Urothelium cell line (cell line): ENCODE results near the gene NBR1.
A peak's percentile ranks its signal among the peaks of the same experiment; 100 is the strongest.
"Not testable (repeated sequence)": the region's sequence is repeated elsewhere in the genome, so short reads cannot be mapped to it uniquely, and the experiment has no call there.

Experiments
- DNase-seq: peaks from one replicate; pipeline ENCODE4 v3.0.0; 2011; ENCODE audit warnings: low spot score, mixed read lengths
- FAIRE-seq: peaks from 2 replicates; lab custom pipeline; 2011; peaks lifted over from hg19 to GRCh38; lab: Jason Lieb, UNC

The NBR1 gene

DNA sequence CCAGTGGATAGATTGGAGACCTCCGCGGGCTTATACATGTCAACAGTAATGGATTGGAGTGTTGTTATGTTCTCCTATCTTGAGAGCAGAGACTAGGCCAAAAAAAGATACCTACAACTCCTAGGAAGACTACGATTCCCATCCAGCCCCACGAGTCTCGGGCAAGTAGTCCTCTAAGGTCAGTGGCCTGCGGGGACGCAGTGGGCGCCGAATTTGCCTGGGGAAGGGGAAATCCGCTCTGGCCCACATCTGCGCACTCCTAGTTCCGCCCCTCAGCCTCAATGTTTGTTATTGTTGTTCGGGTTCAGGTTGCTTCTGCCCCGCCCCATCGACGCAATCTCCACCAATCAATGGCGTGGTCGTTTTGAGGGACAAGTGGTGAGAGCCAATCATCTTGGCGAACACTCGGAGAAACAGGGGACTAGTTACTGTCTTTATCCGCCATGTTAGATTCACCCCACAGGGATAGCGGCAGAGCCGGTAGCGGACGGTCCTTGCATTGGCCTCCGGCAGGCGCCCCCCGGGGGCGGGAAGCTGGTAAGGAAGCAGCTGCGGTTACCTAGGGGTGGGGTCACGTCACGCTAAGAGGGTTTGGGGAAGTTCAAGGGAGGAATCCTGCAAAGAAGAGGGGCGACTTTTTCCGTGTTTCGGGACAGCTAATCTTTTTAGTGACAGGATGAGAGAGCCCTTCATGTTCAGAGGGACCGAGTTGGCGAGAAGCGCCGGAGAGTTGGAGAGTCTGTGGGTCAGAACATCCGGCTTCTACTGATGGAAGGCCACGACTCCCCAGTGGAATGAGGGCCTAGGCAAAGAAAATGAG is at the start of gene NBR1:
Gene NBR1 (plus strand): TSS at position 449 of the 820 bp plus-strand sequence. CDS start 4,586 bp downstream, outside the sequence.
- DNase-seq (peak; percentile 95), FAIRE-seq (peak; percentile 77)

GRCh38 chr17:43125133-43125966 is 45.7 kb upstream of the NBR1 start, which contains the start of gene BRCA1:
Gene BRCA1 (minus strand): TSS chr17:43125364. CDS start chr17:43124096, 1,268 bp downstream.
- FAIRE-seq (peak; percentile 5), DNase-seq (peak; percentile 99)

DNA sequence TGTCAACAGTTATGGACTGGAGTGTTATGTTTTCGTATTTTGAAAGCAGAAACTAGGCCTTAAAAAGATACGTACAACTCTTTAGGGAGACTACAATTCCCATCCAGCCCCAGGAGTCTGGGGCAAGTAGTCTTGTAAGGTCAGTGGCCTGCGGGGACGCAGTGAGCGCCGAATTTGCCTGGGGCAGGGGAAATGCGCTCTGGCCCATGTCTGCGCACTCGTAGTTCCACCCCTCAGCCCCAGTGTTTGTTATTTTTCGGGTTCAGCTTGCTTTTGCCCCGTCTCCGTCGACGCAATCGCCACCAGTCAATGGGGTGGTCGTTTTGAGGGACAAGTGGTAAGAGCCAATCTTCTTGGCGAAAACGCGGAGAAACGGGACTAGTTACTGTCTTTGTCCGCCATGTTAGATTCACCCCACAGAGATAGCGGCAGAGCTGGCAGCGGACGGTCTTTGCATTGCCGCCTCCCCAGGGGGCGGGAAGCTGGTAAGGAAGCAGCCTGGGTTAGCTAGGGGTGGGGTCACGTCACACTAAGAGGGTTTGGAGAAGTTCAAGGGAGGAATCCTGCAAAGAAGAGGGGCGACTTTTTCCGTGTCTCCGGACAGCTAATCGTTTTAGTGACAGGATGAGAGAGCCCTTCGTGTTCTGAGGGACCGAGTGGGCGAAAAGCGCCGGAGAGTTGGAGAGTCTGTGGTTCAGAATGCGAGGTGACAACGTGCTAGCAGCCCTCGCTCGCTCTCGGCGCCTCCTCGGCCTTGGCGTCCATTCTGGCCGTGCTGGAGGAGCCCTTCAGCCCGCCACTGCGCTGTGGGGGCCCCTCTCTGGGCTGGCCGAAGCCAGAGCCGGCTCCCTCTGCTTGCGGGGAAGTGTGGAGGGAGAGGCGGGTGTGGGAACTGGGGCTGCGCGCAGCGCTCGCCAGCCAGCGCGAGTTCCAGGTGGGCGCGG is 44.8 kb upstream of the NBR1 start:
- no peak for DNase-seq
- FAIRE-seq = no peak

- no peak for FAIRE-seq
- DNase-seq = no peak
These were observed 44.1 kb upstream of the NBR1 start for GRCh38 chr17:43126911-43127290.

DNA sequence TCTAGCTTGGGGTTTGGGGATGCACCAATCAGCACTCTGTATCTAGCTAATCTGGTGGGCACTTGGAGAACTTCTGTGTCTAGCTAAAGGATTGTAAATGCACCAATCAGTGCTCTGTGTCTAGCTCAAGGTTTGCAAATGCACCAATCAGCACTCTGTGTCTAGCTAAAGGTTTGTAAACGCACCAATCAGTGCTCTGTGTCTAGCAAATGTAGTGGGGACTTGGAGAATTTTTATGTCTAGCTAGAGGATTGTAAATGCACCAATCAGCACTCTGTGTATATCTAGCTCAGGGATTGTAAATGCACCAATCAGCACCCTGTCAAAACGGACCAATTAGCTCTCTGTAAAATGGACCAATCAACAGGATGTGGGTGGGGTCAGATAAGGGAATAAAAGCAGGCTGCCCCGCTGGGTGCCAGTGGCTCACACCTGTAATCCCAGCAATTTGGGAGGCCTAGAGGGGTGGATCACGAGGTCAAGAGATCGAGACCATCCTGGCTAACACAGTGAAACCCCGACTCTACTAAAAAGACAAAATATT is 43.6 kb upstream of the NBR1 start:
- DNase-seq, FAIRE-seq: not testable (repeated sequence)

GRCh38 chr17:43129671-43130010 is 41.4 kb upstream of the NBR1 start:
- FAIRE-seq (no peak), DNase-seq (no peak)

DNA sequence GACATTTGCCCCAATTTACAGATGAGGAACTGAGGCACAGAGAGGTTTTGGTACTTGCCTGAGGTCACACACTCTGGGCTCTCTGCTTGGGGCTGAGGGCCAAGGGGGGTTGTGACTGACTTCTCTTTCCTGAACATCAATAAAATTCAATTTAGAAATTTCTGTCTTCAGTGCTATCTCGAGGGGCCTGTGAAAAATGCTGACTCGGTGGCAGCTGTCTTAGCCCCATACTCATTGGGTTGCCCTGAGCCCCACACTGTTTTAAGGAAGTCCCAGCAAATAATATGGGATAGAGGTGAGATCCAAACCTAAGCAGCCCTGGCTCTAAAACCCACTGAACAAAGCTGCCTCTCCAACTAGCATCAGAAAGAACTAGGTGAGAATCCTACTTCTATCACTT is 38.9 kb upstream of the NBR1 start:
- no peak for FAIRE-seq

DNA sequence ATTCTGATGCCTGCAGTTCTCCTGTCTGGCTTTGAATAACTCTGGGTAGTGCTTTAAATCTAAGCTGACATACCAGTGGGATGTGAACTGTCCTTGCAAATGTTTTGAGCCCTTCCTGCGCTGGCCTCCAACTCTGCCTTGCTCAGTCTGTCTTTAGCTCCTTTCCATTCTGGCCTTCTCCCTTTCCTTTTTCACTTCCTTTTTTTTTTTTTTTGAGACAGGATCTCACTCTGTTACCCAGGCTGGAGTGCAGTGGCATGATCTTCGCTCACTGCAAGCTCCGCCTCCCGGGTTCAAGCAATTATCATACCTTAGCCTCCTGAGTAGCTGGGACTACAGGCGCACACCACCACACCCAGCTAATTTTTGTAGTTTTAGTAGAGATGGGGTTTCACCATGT is 37.6 kb upstream of the NBR1 start:
- FAIRE-seq, DNase-seq: not testable (repeated sequence)

More for the DNA sequence above, 38.9 kb upstream of the NBR1 start:
- no peak for DNase-seq

DNA sequence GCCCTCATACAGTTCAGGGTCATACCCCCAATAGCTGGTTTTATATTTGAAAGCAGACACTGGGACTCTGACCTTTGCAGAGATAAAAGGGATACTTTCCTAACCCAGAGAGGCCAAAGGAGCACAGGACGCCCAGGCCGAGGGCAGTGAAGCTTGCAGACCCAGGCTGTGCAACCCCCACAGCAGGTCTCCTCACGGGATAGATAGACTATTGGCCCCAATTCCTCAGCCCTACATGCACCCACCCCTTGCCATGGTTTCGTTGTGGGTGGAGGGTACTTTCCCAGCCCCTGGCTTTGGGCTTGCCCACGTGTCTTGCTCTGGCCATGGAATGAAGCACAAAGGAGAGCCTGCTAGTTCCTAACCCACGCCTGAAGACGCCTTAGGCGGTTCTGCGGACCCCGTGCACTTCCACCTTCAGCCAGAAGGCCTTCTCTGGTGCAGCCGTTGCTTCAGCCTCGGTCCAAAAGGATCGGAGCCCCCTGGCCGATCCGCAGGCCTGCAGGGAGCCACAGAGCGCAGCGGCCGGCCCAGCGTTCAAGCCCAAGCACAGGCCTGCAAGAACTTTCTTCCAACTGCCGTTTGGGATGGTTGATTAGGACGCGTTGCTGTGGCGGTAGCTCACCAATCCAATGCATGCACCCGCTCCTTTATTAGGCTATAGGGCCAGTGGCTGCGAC is 36.1 kb upstream of the NBR1 start:
- FAIRE-seq = no peak

GRCh38 chr17:43135454-43135819 is 35.6 kb upstream of the NBR1 start:
- DNase-seq = no peak
- no peak for FAIRE-seq

More for the DNA sequence above, 36.1 kb upstream of the NBR1 start:
- no peak for DNase-seq

DNA sequence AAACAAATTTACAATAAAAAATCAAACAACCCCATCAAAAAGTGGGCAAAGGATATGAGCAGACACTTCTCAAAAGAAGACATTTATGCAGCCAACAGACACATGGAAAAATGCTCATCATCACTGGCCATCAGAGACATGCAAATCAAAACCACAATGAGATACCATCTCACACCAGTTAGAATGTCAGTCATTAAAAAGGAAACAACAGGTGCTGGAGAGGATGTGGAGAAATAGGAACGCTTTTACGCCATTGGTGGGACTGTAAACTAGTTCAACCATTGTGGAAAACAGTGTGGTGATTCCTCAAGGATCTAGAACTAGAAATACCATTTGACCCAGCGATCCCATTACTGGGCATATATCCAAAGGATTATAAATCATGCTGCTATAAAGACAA is 34.4 kb upstream of the NBR1 start:
- FAIRE-seq = not testable (repeated sequence)

DNA sequence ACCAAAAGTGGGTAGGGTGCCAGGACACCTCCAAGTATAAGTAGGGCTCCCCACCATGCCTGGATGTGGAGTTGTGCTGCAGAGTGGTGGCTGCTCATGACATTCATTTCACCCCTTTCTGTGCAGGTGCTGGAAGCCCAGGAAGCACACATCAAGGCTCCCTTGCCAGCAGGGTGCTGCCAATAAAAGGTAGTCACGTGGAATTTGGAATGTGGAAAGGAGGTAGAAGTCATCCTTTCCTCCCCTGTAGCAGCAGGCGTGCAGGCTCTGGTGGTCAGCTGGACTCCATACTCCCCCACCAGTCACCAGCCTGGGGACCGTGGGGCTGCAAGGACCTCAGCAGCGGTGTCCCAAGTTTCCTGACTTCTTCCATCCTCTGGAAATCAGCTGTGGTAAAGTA is 32.5 kb upstream of the NBR1 start:
- FAIRE-seq, DNase-seq: not testable (repeated sequence)

More for the DNA sequence above, 34.4 kb upstream of the NBR1 start:
- not testable (repeated sequence) for DNase-seq

DNA sequence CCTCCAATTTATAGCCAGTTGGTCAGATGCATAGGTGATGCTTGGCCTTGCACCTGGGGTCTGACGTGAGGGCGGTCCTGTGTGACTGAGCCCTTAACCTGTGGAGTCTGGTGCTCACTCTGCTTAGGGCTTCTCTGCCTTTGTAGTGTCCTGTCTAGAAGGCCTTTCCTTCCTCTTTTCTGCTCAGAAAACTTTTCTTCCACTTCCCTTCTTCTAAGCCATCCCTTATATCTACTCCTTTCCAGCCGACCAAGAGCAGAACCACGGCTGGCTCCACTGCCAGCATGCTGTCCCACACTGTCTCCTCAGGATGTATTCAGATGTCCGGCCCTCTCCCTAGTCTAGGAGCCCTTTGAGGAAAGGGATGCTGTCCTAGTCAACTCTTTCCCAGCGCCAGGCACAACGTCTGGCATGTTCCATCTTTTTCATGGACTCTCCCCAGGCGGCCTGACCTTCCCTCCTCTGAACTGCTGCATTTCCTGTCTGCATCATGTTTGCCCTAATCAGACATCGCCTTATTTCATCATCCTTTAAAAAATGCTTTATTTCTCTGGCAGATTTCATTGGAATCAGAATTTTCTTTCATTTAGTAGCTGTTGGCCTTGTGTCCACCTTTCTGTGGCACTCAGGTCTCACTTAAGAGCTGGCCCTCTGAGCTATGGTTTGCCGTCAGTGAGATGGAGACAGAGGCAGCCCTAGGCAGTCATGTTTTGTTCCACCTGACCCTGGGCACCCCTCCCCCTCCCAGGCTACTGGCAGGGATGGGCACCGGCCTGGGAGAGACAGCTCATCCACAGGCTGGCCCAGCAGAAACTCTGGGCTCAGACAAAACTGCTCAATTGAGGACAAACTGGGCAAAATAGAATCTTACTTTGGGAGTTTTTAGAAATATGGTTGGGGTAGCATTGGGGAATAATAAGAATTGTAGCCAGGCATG is 30.4 kb upstream of the NBR1 start:
- FAIRE-seq = no peak
- no peak for DNase-seq

- FAIRE-seq (no peak), DNase-seq (no peak)
These were observed 28.9 kb upstream of the NBR1 start for GRCh38 chr17:43142153-43142552.

- FAIRE-seq = no peak
These were observed 27.8 kb upstream of the NBR1 start for GRCh38 chr17:43143201-43143600.

GRCh38 chr17:43146649-43147048 is 24.4 kb upstream of the NBR1 start:
- DNase-seq = no peak
- FAIRE-seq = no peak

More at GRCh38 chr17:43143201-43143600, 27.8 kb upstream of the NBR1 start:
- DNase-seq = no peak

DNA sequence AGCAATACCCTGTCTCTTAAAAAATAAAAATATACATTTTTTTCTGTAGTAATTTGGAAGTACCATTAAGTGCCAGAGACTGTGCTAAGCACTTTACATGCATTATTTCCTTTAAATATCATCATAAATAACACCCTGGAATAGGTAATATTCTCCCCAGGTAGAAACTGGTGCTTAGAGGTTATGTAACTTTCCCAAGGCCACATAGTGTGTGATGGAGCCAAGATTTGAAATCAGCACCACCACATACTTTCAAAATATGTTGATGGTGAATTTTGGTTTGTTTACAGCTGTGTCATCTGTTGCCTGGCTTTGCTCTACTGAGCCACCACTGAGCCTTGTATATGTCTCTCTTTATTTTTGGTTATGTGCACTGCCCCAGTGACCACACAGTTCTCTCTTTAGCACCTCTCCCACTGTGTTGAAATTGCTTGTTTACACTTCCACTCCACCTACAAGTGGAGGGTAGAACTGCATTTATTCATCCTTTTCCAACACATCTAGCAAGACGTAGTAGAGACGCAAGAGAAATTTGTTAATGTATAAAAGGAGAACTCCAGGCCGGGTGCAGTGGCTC is 19.0 kb upstream of the NBR1 start:
- DNase-seq = no peak

DNA sequence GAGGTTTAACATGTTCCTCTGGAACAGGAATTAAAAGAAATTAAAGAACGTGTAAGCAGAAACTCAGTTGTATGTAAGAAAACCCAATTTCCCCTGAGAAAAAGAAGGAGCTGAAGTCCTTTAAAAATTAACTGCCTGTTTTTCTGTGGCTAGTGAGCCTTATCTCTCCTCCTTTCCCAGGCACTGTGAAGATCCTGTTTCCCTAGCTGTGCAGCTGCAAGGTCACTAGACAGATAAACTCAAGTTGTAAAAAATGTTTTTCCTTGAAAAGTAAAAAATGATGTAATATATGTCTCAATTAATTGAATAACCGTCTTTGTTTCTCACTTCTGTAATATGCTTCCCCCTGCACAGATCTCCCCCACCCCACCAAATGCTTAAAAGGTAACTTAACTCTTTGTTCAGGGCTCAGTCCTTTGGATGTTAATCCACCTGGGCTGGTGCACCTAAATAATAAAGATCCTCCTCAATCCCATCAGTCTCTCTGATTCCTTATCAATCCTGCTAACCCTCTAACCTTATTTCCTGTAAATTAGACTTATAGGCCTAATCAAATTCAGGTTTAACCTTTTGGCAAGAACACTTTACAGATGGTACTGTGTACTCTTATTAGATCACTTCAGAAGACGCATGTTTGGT is 17.7 kb upstream of the NBR1 start:
- FAIRE-seq, DNase-seq: not testable (repeated sequence)

More for the DNA sequence above, 19.0 kb upstream of the NBR1 start:
- FAIRE-seq = no peak
